ENCODE results near the gene LINGO3.

GRCh38 chr19:2296141-2296540 is 11.8 kb downstream of the LINGO3 start:
- TF ChIP-seq POLR2A (IDR thresholded peaks at IDR 0.05) (no peak), POLR2AphosphoS5 (IDR thresholded peaks at IDR 0.05) (no peak), CTCF (IDR thresholded peaks at IDR 0.05) (no peak)
